SK-N-SH (cell line): Measurements from ENCODE around the gene ST7.
A peak's percentile ranks its signal among the peaks of the same experiment; 100 is the strongest.

Experiments used
- RCOR1 ChIP-seq: fragments of 150-350 bp; IDR thresholded peaks from 2 replicates; pipeline ENCODE4 v1.6.1; 2017; ENCODE audit warnings: antibody characterized with exemption, low read length
- TCF12 ChIP-seq: IDR thresholded peaks from 2 replicates; pipeline ENCODE4 v1.4.0; 2012
- TF ChIP-seq, protein P1 (sequence below): fragments of 200-600 bp; sonication (generic); IDR thresholded peaks from 2 replicates; pipeline ENCODE4 v1.6.1; 2017; ENCODE audit warnings: antibody characterized with exemption, mild to moderate bottlenecking, moderate library complexity

GRCh38 chr7:117163101-117163500 is 209.8 kb downstream of the ST7 start:
- TF ChIP-seq, protein P1, sequence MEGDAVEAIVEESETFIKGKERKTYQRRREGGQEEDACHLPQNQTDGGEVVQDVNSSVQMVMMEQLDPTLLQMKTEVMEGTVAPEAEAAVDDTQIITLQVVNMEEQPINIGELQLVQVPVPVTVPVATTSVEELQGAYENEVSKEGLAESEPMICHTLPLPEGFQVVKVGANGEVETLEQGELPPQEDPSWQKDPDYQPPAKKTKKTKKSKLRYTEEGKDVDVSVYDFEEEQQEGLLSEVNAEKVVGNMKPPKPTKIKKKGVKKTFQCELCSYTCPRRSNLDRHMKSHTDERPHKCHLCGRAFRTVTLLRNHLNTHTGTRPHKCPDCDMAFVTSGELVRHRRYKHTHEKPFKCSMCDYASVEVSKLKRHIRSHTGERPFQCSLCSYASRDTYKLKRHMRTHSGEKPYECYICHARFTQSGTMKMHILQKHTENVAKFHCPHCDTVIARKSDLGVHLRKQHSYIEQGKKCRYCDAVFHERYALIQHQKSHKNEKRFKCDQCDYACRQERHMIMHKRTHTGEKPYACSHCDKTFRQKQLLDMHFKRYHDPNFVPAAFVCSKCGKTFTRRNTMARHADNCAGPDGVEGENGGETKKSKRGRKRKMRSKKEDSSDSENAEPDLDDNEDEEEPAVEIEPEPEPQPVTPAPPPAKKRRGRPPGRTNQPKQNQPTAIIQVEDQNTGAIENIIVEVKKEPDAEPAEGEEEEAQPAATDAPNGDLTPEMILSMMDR = no peak
- no peak for TF ChIP-seq RCOR1
- 0 out of 2 replicates have a peak, but pooled peaks have one; percentile 19 for TF ChIP-seq TCF12
